ENCODE measurements around the gene ERC2. TPM values are rescaled to one million over a fixed set of nuclear protein-coding genes. Genes with fewer than 3 reads are reported as not detected.
A peak's percentile ranks its signal among the peaks of the same experiment; 100 is the strongest.

The ERC2 gene
- total RNA-seq, 2 experiments from 2014 or later = not detected

DNA sequence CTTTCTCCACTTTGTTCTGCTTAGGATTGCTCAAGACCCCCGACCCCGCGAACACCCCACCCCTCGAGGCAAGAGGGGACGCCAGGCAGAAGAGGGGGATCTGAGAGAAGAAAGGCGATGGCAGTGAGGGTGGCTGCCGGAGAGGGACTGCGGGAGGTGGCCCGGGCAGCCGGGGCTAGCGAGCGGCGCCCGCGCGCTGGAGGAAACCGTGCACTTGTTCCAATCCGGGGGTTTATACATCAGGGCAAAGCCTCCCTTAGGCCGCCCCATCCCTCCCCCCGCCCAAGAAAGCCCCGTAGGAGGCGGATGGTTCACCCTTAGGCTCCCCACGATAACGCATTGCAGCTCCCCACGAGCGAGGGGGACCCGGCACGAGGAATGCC is 475 bp downstream of the ERC2 start:
- H3K4me3 Mint-ChIP-seq = no peak overlapping the region
- peaks cover 7% of the 10 kb centered on the region for H3K4me1 Mint-ChIP-seq (ENCODE audit: low read depth)
- peaks cover 57% of the 10 kb centered on the region for H3K27me3 Mint-ChIP-seq
- no peak for DNase-seq
- ChIA-PET CTCF (interaction anchor here (1.1 kb wide), 1 partner anchor 15 kb away, joined by 3 read pairs; no protein-coding TSS in a partner anchor), POLR2A (no interaction called here)
- intact Hi-C loops (cut with micrococcal nuclease) = no loop called here
- H3K27ac Mint-ChIP-seq = no peak overlapping the region
- no peaks in the 10 kb centered on the region for H3K36me3 Mint-ChIP-seq
- no peaks in the 10 kb centered on the region for H3K9me3 Mint-ChIP-seq

DNA sequence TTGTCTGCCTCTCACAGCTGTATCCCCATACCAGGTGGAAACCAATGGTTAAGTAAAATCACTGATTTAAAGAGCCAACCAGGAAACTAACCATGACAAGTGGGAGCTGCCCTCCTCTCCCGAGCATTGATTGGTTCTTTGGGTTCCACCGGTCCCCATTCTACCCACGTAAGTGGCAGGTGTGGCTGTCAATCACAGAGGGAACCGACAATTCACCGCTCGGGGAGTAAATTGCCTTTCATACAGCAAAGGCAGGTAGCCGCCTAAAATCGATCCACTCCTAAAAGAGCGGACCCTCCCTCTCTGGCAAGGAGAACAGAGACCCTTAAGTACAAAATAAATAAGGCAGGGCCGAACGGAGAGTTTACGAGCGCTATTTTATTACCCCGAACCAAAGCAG is 1.2 kb downstream of the ERC2 start:
- H3K9me3 Mint-ChIP-seq = no peaks in the 10 kb centered on the region
- H3K27ac Mint-ChIP-seq = no peak overlapping the region
- POLR2A ChIA-PET = no interaction called here
- peaks cover 7% of the 10 kb centered on the region for H3K4me1 Mint-ChIP-seq (ENCODE audit: low read depth)
- CTCF ChIA-PET = interaction anchor here (1.1 kb wide), 1 partner anchor 14 kb away, joined by 3 read pairs; no protein-coding TSS in a partner anchor
- intact Hi-C loops (cut with micrococcal nuclease) = no loop called here
- H3K36me3 Mint-ChIP-seq = no peaks in the 10 kb centered on the region
- peak overlapping the region; percentile 65 for H3K4me3 Mint-ChIP-seq
- peaks cover 61% of the 10 kb centered on the region for H3K27me3 Mint-ChIP-seq
- DNase-seq = peak; percentile 63

DNA sequence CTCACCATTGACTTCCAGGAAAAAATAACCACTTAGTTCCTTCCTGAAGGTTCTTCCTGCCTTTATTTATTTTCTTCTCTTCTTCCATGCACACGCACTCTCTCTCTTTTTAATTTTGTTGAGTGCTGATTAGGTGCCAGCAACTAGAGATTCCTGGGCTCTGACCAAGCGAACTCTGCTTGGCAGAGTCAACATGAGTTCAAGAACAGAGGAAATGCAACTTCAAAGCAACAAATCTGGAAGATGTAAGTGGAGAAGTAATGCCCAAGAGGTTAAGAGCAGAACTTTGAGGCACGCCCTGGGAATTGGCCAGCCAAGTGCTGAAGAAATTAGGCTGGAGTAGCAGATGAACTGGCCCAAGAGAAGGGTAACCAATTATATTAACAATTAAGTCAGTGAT is 8.5 kb downstream of the ERC2 start:
- no peak overlapping the region for H3K27ac Mint-ChIP-seq
- CTCF ChIA-PET = no interaction called here
- no peak for DNase-seq
- no peak overlapping the region for H3K4me3 Mint-ChIP-seq
- no peaks in the 10 kb centered on the region for H3K9me3 Mint-ChIP-seq
- no peaks in the 10 kb centered on the region for H3K4me1 Mint-ChIP-seq (ENCODE audit: low read depth)
- intact Hi-C loops (cut with micrococcal nuclease) = no loop called here
- POLR2A ChIA-PET = no interaction called here
- peaks cover 36% of the 10 kb centered on the region for H3K27me3 Mint-ChIP-seq
- no peaks in the 10 kb centered on the region for H3K36me3 Mint-ChIP-seq

DNA sequence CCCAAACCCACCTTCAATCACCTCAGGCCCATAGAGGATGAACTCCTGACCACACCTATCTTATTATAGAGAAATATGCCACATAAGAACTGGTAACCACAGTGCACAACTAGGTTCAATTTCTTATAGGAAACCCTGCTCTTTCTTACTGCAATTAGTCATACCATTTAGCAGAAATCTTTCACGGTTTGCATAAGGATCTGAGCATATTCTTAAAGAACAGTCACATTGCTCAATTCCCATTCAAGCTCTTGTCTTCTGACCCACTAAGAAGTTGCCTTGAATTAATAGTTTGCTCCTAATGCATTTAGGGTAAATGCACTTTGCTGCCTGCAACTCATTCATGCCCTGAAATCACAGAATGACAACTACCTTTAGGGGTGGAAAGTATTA is 9.2 kb downstream of the ERC2 start:
- H3K4me3 Mint-ChIP-seq = no peak overlapping the region
- H3K4me1 Mint-ChIP-seq (ENCODE audit: low read depth) = no peaks in the 10 kb centered on the region
- H3K36me3 Mint-ChIP-seq = no peaks in the 10 kb centered on the region
- intact Hi-C loops (cut with micrococcal nuclease) = no loop called here
- ChIA-PET POLR2A (no interaction called here), CTCF (no interaction called here)
- no peak for DNase-seq
- H3K27ac Mint-ChIP-seq = no peak overlapping the region
- H3K27me3 Mint-ChIP-seq = peaks cover 33% of the 10 kb centered on the region
- H3K9me3 Mint-ChIP-seq = no peaks in the 10 kb centered on the region

DNA sequence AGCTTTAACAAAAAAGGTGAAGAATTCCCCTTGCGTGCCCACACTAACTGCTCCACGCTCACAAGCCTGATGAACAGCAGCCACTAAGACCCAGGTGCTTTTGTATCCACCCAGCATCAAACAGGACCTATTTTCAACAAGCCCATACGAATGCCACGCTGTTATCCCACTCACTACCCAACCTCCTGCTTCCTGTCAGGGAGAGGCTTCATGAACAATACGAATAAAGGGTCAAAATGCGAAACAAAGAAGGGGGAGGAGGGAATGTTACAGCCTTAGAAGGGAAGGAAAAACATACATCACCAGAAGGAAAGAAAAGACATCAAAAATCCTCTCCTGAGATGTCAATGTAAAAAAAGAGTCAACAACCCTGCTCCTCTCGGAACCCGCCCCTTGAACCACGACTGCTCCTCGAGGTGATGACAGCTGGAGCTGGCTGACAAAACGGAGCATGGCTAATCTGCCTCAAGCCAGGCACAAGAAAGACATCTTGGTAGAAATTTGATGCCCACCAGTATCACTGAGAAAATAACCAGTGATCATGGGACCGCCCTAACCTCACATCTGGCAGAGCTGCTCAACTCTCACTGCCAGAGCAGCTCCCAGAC is 9.7 kb downstream of the ERC2 start:
- POLR2A ChIA-PET = no interaction called here
- peaks cover 33% of the 10 kb centered on the region for H3K27me3 Mint-ChIP-seq

DNA sequence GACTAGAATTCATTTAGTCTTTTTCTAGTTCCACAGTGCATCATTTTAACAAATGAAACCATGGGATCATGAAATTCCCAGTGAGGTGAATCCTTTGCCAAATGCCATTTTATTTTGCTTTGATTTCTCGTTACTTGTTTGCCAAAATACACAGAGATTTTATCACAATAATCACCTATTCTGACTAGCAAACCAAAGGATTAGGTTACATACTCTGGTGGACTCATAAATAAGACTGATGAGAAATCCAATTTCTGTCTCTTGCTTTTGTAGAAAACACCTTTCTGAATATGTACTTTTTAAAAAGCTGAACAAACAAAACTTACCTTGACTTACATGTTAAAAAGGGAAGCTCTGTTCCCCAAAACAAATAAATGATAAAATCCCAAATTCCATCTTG is 12.2 kb downstream of the ERC2 start:
- CTCF ChIA-PET = interaction anchor here (0.7 kb wide), 1 partner anchor 40 kb away, joined by 3 read pairs; no protein-coding TSS in a partner anchor
- Mint-ChIP-seq H3K27me3 (peaks cover 24% of the 10 kb centered on the region), H3K4me1 (ENCODE audit: low read depth) (no peaks in the 10 kb centered on the region), H3K4me3 (no peak overlapping the region), H3K27ac (no peak overlapping the region), H3K9me3 (no peaks in the 10 kb centered on the region), H3K36me3 (no peaks in the 10 kb centered on the region)
- intact Hi-C loops (cut with micrococcal nuclease) = no loop called here
- POLR2A ChIA-PET = no interaction called here
- no peak for DNase-seq

More for the DNA sequence above, 9.7 kb downstream of the ERC2 start:
- H3K9me3 Mint-ChIP-seq = no peaks in the 10 kb centered on the region
- CTCF ChIA-PET = no interaction called here
- no peak overlapping the region for H3K27ac Mint-ChIP-seq
- no peaks in the 10 kb centered on the region for H3K36me3 Mint-ChIP-seq
- no peaks in the 10 kb centered on the region for H3K4me1 Mint-ChIP-seq (ENCODE audit: low read depth)
- DNase-seq = no peak
- intact Hi-C loops (cut with micrococcal nuclease) = no loop called here
- no peak overlapping the region for H3K4me3 Mint-ChIP-seq

DNA sequence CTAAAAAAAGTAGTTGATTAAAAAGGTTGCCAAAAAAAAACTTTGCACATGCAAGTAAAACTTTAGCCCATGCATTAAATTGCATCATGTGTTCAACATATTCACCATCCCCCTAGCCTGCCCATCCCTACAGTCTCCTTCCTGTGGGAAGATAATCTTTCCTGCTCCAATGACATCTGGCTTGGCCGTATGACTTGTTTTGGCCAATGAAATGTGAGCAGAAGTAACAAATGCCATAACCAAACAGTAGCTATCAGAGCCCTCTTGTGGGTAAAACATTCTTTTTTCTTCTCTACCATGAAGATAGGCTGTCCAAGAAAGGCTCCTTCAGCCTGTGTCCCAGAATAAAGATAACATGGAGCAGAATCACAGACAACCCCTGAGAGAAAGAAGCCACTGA is 15.3 kb downstream of the ERC2 start:
- H3K27me3 Mint-ChIP-seq = peaks cover 20% of the 10 kb centered on the region
- no peak overlapping the region for H3K4me3 Mint-ChIP-seq
- POLR2A ChIA-PET = no interaction called here
- no peak overlapping the region for H3K27ac Mint-ChIP-seq
- no peaks in the 10 kb centered on the region for H3K9me3 Mint-ChIP-seq
- no peaks in the 10 kb centered on the region for H3K4me1 Mint-ChIP-seq (ENCODE audit: low read depth)
- no peaks in the 10 kb centered on the region for H3K36me3 Mint-ChIP-seq
- CTCF ChIA-PET = interaction anchor here (0.6 to 1.0 kb wide), 2 partner anchors 14 to 1585 kb away, joined by 3 read pairs; no protein-coding TSS in a partner anchor
- DNase-seq = no peak
- intact Hi-C loops (cut with micrococcal nuclease) = no loop called here

DNA sequence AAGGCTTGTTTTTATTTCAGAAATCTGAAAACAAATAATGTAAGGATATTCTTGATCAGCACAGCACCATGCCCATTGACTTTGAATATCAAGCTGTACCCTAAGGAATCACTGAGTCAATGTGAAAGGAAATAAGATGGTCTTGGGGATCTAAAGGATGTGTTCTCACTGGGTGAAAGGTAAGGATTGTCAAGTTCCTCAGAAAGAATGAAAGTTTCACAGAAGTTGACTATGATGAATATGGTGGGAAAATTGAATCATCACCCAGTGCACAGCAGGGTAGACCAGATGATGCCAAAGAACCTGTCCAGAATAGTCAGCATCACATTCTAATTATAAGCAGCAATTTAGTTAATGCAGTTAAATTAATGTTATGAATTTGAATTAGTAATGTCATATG is 16.2 kb downstream of the ERC2 start:
- no peak for DNase-seq
- Mint-ChIP-seq H3K27me3 (peaks cover 16% of the 10 kb centered on the region), H3K36me3 (no peaks in the 10 kb centered on the region), H3K4me3 (no peak overlapping the region), H3K4me1 (ENCODE audit: low read depth) (no peaks in the 10 kb centered on the region), H3K27ac (no peak overlapping the region), H3K9me3 (no peaks in the 10 kb centered on the region)
- ChIA-PET POLR2A (no interaction called here), CTCF (interaction anchor here (0.8 kb wide), 1 partner anchor 11 kb away, joined by 3 read pairs; no protein-coding TSS in a partner anchor)
- intact Hi-C loops (cut with micrococcal nuclease) = no loop called here

DNA sequence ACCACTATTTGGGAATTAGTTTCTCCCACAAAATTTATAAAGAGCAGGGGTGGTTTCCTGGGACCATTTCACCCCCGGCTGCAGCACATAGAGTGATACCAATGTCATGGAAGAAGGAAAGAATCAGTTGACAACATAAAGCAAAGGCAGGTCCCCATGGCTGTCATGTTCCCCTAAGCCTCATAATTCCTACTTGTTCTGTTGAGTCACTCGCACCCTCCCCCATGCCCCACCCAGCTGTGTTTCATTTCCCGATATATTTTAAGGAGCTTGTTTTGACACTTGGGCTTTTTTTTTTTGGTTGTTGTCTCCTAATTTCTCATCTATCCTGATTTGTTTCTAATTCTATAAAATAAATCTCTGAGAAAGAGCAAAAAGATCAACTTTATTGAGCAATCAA is 24.9 kb downstream of the ERC2 start:
- ChIA-PET POLR2A (no interaction called here), CTCF (no interaction called here)
- H3K4me1 Mint-ChIP-seq (ENCODE audit: low read depth) = no peaks in the 10 kb centered on the region
- H3K27ac Mint-ChIP-seq = no peak overlapping the region
- H3K27me3 Mint-ChIP-seq = peaks cover 9% of the 10 kb centered on the region
- peaks cover 3% of the 10 kb centered on the region for H3K9me3 Mint-ChIP-seq
- H3K4me3 Mint-ChIP-seq = no peak overlapping the region
- intact Hi-C loops (cut with micrococcal nuclease) = no loop called here
- no peaks in the 10 kb centered on the region for H3K36me3 Mint-ChIP-seq
- DNase-seq = no peak

DNA sequence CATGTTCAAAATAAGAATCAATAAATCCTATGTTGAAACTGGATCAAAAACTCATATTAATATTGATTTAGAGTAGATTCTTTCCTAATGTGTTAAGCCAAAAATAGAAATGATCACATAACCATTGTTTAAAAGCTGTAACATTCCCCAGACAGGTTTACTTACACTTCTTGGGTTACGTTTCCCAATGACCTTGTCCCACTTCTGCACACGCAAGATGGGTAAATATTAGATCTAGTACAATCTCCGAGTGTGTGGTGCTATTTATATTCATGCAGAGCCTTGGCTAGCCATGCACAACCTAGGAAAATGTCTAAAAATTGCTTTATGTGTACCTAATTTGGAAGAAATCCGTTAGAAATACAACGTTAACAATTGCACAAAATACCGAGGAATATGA is 39.6 kb downstream of the ERC2 start:
- intact Hi-C loops (cut with micrococcal nuclease) = no loop called here
- Mint-ChIP-seq H3K4me3 (no peak overlapping the region), H3K27me3 (peaks cover 8% of the 10 kb centered on the region), H3K36me3 (no peaks in the 10 kb centered on the region), H3K27ac (no peak overlapping the region), H3K9me3 (no peaks in the 10 kb centered on the region), H3K4me1 (ENCODE audit: low read depth) (peaks cover under 1% of the 10 kb centered on the region)
- DNase-seq = no peak
- ChIA-PET POLR2A (no interaction called here), CTCF (no interaction called here)

DNA sequence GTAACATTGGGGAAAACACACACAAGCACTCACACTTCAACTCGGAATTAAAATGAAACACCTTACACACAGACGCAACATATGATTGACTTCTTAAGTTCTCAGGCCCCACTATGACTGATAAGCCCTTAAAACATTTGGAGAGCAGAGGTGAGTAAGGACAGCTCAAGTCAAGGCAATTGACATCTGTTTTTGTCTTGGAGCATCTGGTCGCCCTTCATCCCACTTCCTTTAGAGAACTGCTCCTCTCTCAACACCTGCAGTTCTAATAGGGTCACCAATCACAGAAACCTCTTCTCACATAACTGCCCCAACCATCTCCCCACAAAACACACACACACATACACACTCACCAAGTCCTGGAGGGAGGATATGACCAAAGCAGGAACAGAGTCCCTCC is 43.4 kb downstream of the ERC2 start:
- intact Hi-C loops (cut with micrococcal nuclease) = no loop called here
- H3K36me3 Mint-ChIP-seq = no peaks in the 10 kb centered on the region
- H3K27me3 Mint-ChIP-seq = peaks cover 8% of the 10 kb centered on the region
- ChIA-PET POLR2A (no interaction called here), CTCF (no interaction called here)
- H3K4me3 Mint-ChIP-seq = no peak overlapping the region
- H3K27ac Mint-ChIP-seq = no peak overlapping the region
- peaks cover 6% of the 10 kb centered on the region for H3K4me1 Mint-ChIP-seq (ENCODE audit: low read depth)
- H3K9me3 Mint-ChIP-seq = no peaks in the 10 kb centered on the region
- no peak for DNase-seq

DNA sequence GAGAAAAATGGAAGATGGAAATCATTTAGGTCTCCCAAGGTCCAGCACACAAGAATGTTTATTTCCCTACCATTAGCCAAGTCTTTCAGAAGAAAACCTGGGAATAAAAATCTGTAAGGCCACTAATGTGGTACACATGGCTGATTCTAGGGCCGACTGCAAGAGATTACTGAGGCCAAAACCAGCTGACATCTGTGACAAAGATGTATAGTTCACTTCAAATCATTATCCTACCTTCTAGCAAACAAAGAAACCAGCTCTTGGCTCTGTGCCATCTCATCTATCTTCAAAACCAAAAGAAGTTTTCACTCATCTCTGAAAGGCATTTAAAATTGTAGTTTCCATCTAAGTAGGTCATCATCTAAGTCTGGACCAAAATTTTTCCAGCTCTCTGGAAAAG is 43.9 kb downstream of the ERC2 start:
- intact Hi-C loops (cut with micrococcal nuclease) = no loop called here
- Mint-ChIP-seq H3K4me1 (ENCODE audit: low read depth) (peaks cover 6% of the 10 kb centered on the region), H3K9me3 (no peaks in the 10 kb centered on the region), H3K4me3 (no peak overlapping the region), H3K36me3 (no peaks in the 10 kb centered on the region), H3K27ac (no peak overlapping the region), H3K27me3 (peaks cover 8% of the 10 kb centered on the region)
- ChIA-PET POLR2A (no interaction called here), CTCF (no interaction called here)
- DNase-seq = no peak

DNA sequence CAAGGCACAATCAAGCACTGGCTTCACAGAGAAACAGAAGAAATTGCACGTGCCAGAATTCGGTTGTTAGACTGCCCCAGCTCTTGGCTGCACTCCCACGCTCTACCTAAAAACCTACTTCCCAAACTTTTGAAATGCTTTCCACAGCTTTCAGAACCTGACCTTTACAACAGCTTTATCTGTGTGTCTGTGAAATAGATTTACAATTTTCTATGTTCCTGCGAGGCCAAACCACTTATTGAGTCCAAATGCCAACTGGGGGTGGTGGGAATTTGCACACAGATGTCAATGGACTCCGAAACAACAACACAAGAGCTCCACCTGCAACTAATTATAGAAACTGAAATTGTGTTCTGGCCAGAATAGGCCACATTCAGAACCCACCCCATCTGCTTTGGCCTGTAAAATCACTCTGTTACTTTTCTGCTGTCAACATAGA is 44.6 kb downstream of the ERC2 start:
- peaks cover 6% of the 10 kb centered on the region for H3K4me1 Mint-ChIP-seq (ENCODE audit: low read depth)
- H3K27ac Mint-ChIP-seq = no peak overlapping the region

More for the DNA sequence above, 44.6 kb downstream of the ERC2 start:
- ChIA-PET POLR2A (no interaction called here), CTCF (interaction anchor here (0.9 to 1.1 kb wide), 2 partner anchors 17 to 82 kb away, joined by 3 read pairs; no protein-coding TSS in a partner anchor)
- Mint-ChIP-seq H3K27me3 (peaks cover 7% of the 10 kb centered on the region), H3K9me3 (no peaks in the 10 kb centered on the region), H3K36me3 (no peaks in the 10 kb centered on the region), H3K4me3 (no peak overlapping the region)
- DNase-seq = no peak
- intact Hi-C loops (cut with micrococcal nuclease) = no loop called here
